DND-41 (cell line): Measurements from ENCODE around the gene AFAP1L1.

Source experiments
- EZH2 ChIP-seq: IDR thresholded peaks from 3 replicates; pipeline ENCODE4 v1.6.1; 2012; ENCODE audit warnings: borderline replicate concordance, low read depth, mild to moderate bottlenecking, moderate library complexity, low read length, inconsistent platforms; ENCODE audit not compliant: severe bottlenecking
- TF ChIP-seq, protein P1 (sequence below): IDR thresholded peaks from 2 replicates; pipeline ENCODE4 v1.5.1; 2012; ENCODE audit warnings: borderline replicate concordance, low read length, moderate library complexity, mild to moderate bottlenecking; ENCODE audit not compliant: poor library complexity, severe bottlenecking; ENCODE audit errors: extremely low read depth

DNA sequence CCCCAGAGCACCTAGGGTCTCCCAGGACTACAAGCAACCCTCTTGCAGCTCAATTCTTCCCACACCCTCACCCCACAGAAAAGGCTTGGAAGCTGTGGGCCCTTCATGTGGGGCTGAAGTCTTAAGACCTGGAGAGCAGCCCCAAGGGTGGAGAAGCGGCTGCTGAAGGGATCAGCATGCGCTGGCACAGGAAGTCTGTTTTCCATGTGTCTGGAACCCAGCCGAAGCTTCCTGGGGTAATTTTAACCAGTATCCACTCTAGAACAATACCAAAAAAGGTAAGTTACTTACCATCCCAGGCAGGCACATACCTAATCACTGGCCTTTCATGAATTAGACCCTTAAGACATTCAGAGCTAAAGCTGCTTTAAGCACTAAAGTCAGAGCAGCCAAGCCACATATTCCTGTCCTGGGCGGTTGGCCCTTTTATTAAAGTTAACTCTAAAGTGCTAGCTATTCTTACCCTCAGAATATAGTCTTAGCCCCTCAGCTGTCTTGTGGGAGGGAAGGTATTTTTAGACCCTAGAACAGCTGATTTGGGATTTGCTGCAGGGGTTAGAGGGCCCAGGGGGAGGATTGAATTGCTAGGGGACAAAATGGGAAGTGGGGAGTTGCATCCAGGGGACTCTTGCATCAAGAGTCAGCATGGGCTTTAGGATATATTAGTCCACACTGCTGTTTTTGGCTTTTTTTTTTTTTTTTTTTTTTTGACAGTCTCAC, 100.6 kb downstream of the AFAP1L1 start:
- TF ChIP-seq, protein P1, sequence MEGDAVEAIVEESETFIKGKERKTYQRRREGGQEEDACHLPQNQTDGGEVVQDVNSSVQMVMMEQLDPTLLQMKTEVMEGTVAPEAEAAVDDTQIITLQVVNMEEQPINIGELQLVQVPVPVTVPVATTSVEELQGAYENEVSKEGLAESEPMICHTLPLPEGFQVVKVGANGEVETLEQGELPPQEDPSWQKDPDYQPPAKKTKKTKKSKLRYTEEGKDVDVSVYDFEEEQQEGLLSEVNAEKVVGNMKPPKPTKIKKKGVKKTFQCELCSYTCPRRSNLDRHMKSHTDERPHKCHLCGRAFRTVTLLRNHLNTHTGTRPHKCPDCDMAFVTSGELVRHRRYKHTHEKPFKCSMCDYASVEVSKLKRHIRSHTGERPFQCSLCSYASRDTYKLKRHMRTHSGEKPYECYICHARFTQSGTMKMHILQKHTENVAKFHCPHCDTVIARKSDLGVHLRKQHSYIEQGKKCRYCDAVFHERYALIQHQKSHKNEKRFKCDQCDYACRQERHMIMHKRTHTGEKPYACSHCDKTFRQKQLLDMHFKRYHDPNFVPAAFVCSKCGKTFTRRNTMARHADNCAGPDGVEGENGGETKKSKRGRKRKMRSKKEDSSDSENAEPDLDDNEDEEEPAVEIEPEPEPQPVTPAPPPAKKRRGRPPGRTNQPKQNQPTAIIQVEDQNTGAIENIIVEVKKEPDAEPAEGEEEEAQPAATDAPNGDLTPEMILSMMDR: no peak
- no peak for TF ChIP-seq EZH2
